Measurements from ENCODE around the gene GCG.

GRCh38 chr2:162166745-162167144 is 14.7 kb upstream of the GCG start:
- TF ChIP-seq CTCF (IDR thresholded peaks at IDR 0.05) (no peak), EP300 (IDR thresholded peaks at IDR 0.05; ENCODE audit: low read depth) (no peak)

All from transverse colon (tissue), 3 donors.